Esophagus muscularis mucosa (tissue), 4 donors: ENCODE data around the gene ADORA2A.

Experiments
- CTCF ChIP-seq, 3 experiments: fragments of 200-600 bp in 2 of 3; fragments of 450-650 bp in 1 of 3; sonication (generic) in 2 of 3; IDR thresholded peaks; one replicate each; pipeline ENCODE4 v1.5.1; 2017 to 2019; ENCODE audit warnings: antibody characterized with exemption in 3 of 3, mild to moderate bottlenecking in 2 of 3, moderate library complexity in 1 of 3
- EP300 ChIP-seq: sonication (generic); formaldehyde crosslinking; IDR thresholded peaks from one replicate; pipeline ENCODE4 v1.6.1; 2017; ENCODE audit warnings: antibody characterized with exemption
- POLR2A ChIP-seq: fragments of 450-650 bp; IDR thresholded peaks from one replicate; pipeline ENCODE4 v1.6.1; 2017; ENCODE audit warnings: antibody characterized with exemption, moderate library complexity, mild to moderate bottlenecking, low read depth

DNA sequence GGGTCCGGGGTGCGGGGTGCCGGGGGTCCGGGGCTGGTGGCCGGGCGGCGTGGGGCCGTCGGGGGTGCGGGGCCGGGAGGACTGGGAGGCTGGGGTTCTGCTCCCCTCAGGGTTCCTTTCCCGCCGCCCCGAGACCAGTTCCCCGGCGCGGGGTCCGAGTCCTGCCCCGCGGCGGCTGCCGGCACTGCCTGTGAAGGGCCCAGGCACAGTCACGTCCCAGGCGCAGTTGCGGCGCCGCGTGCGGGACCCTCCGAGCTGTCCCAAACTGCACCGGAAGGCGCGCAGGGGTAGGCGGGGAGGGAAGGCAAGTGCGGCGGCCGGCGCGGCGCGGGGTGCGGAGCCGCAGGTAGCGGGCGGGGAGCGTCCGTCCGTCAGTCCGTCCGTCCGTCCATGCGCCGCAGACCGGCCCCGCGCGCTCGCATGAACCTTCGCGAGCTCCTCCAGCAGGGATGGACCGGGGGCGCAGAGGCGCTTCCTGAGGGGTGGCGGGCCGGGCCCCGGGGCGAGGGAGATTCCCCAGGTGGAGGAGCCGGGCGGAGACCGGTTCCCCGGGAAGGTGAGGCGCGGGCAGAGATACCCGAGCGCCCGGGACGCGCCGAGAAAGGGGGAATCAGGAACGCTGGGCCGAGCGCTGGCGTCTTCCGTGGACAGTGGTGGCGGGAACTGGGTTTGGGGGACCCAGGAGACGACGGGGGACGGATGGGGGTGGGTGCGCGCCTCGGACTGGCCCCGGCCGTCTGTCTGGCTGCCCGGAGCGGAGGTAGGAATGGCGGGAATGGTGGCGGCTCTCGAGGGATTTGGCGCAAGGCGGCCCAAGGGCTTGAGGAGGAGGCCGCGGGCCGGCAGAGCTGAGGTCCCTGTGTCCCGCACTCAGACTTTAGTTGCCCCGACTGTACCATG lies 3.1 kb upstream of the ADORA2A start:
- TF ChIP-seq CTCF (IDR thresholded peaks at IDR 0.05) = no peak
- TF ChIP-seq POLR2A = no peak
- no peak for TF ChIP-seq EP300
